Thyroid gland (tissue), 4 donors: Measurements from ENCODE around the gene CILP2. TPM values are rescaled to one million over a fixed set of nuclear protein-coding genes. Genes with fewer than 3 reads are reported as not detected.
A peak's percentile ranks its signal among the peaks of the same experiment; 100 is the strongest.

Source experiments
- DNase-seq, 2 donors: peaks; one replicate each; pipeline ENCODE4 v3.0.0-alpha.2; 2019
- H3K27ac ChIP-seq, 3 donors: fragments of 200-600 bp; sonication (generic); 1 replicate in 2 of 3; 2 replicates in 1 of 3; pipeline ENCODE4 v1.5.1; 2016 to 2019; ENCODE audit warnings: mild to moderate bottlenecking in 1 of 3, moderate library complexity in 1 of 3
- H3K27me3 ChIP-seq: fragments of 200-600 bp; sonication (generic); one replicate; pipeline ENCODE4 v1.5.1; 2019
- H3K36me3 ChIP-seq, 2 donors: fragments of 200-600 bp; sonication (generic); one replicate each; pipeline ENCODE4 v1.5.1; 2016 to 2019
- H3K4me1 ChIP-seq, 2 donors: fragments of 200-600 bp; sonication (generic); one replicate each; pipeline ENCODE4 v1.5.1; 2017 to 2019
- H3K4me3 ChIP-seq, 3 donors: fragments of 200-600 bp; sonication (generic); replicated peaks in 1 of 3; 1 replicate in 2 of 3; 2 replicates in 1 of 3; pipeline ENCODE4 v1.5.1; 2016; ENCODE audit warnings: mild to moderate bottlenecking in 1 of 3
- H3K9me3 ChIP-seq: fragments of 200-600 bp; sonication (generic); one replicate; pipeline ENCODE4 v1.5.1; 2017
- POLR2A ChIP-seq, 2 donors: fragments of 450-650 bp; IDR thresholded peaks; one replicate each; pipeline ENCODE4 v1.6.1; 2017; ENCODE audit warnings: antibody characterized with exemption in 2 of 2, mild to moderate bottlenecking in 2 of 2, moderate library complexity in 1 of 2
- WGBS, 2 donors: methylation state at CpG; one replicate each; pipeline ENCODE4 v1.1.5; 2017; 5-methylcytosine and 5-hydroxymethylcytosine counted together
- intact Hi-C: fragments of 100-400 bp; cut with DNase I; formaldehyde crosslinking; loops from one replicate; pipeline ENCODE4 v1.15.1; 2023
- total RNA-seq, 4 donors: library from RNA; depleted of rRNA; stranded (reverse); fragments of >200 nt; gene quantifications; one replicate each; pipeline ENCODE4 v1.2.3, GENCODE V29; 2016
- TF ChIP-seq, protein P1 (sequence below), 6 experiments: fragments of 200-600 bp in 3 of 6; fragments of 450-650 bp in 3 of 6; sonication (generic) in 3 of 6; IDR thresholded peaks; one replicate each; pipeline ENCODE4 v1.5.1; 2016 to 2019; ENCODE audit warnings: antibody characterized with exemption in 6 of 6, mild to moderate bottlenecking in 2 of 6, inconsistent platforms in 1 of 6, moderate library complexity in 1 of 6

CILP2 gene
- total RNA-seq, 4 donors from 2014 or later: 0.63 to 4.2 (median 2.4) TPM

DNA sequence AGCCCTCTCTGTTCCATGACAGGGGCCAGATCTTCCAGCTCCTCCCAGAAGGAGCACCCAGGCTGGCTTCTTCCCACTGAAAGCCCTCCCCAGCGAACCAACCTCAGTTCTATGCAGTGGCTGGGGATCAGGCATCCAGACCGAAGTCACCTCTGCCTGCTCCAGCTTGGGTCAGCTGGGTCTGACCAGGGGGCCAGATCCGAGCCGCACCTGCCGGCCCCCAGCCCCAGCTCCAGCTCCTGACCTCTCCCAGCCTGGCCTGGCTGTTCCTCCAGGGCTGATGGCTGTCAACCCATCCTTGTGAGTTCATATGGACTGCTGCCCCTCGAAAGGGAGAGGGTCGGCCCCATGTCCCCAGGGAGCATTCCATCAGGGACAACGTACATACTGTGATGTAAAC is 30.7 kb upstream of the CILP2 start:
- Histone ChIP-seq H3K9me3 (no peaks in the 10 kb centered on the region), H3K27me3 (no peaks in the 10 kb centered on the region), H3K36me3 (peaks cover 18 to 29% of the 10 kb centered on the region in 2 donors), H3K4me1 (peaks cover 4 to 13% of the 10 kb centered on the region in 2 donors), H3K27ac (no peak overlapping the region), H3K4me3 (no peak overlapping the region)
- no peak for DNase-seq
- TF ChIP-seq POLR2A (IDR thresholded peaks at IDR 0.05): no peak
- TF ChIP-seq, protein P1, sequence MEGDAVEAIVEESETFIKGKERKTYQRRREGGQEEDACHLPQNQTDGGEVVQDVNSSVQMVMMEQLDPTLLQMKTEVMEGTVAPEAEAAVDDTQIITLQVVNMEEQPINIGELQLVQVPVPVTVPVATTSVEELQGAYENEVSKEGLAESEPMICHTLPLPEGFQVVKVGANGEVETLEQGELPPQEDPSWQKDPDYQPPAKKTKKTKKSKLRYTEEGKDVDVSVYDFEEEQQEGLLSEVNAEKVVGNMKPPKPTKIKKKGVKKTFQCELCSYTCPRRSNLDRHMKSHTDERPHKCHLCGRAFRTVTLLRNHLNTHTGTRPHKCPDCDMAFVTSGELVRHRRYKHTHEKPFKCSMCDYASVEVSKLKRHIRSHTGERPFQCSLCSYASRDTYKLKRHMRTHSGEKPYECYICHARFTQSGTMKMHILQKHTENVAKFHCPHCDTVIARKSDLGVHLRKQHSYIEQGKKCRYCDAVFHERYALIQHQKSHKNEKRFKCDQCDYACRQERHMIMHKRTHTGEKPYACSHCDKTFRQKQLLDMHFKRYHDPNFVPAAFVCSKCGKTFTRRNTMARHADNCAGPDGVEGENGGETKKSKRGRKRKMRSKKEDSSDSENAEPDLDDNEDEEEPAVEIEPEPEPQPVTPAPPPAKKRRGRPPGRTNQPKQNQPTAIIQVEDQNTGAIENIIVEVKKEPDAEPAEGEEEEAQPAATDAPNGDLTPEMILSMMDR (IDR thresholded peaks at IDR 0.05): no peak
- intact Hi-C loops: no loop called here
- WGBS, 2 donors: 84 to 91% methylated on average over 7 to 8 of the region's 8 CpGs

DNA sequence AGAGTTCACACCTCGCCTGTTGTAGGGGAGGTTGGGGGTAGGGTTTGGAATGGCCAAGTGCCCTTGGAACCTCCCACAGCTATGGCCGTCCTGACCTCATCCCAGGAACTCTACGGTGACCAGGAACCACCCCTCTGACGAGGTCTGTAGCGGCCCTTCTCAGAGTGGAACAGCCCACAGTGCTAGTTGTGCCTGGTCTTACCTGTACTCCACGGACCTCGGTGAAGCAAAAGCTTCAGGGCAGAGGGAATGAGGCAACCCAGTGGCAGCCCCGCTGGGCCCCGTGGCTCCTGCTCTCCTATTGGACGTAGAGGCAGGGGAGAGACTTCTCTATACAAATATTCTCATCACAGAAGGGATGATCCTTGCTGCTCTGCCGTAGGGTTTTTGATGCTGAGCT is 29.8 kb upstream of the CILP2 start:
- Histone ChIP-seq H3K4me3 (no peak overlapping the region), H3K27ac (no peak overlapping the region), H3K36me3 (peaks cover 14 to 23% of the 10 kb centered on the region in 2 donors), H3K27me3 (no peaks in the 10 kb centered on the region), H3K9me3 (no peaks in the 10 kb centered on the region), H3K4me1 (peaks cover 0 to 7% of the 10 kb centered on the region in 2 donors)
- TF ChIP-seq, protein P1 (IDR thresholded peaks at IDR 0.05): no peak
- no peak for TF ChIP-seq POLR2A (IDR thresholded peaks at IDR 0.05)
- 79 to 86% methylated on average over 7 to 11 of the region's 11 CpGs for WGBS, 2 donors
- DNase-seq: no peak
- intact Hi-C loops: no loop called here

- WGBS, 2 donors: 26 to 49% methylated on average over 6 of the region's 6 CpGs
- intact Hi-C loops: no loop called here
- peaks cover 9% of the 10 kb centered on the region in 2 donors for H3K36me3 ChIP-seq
- no peak overlapping the region for H3K27ac ChIP-seq
- no peaks in the 10 kb centered on the region for H3K27me3 ChIP-seq
- H3K9me3 ChIP-seq: no peaks in the 10 kb centered on the region
- DNase-seq: no peak
- H3K4me1 ChIP-seq: peaks cover 0 to 9% of the 10 kb centered on the region in 2 donors
- no peak for TF ChIP-seq POLR2A (IDR thresholded peaks at IDR 0.05)
- TF ChIP-seq, protein P1 (IDR thresholded peaks at IDR 0.05): no peak
- no peak overlapping the region for H3K4me3 ChIP-seq
Observed at GRCh38 chr19:19510432-19510831, 27.6 kb upstream of the CILP2 start.

DNA sequence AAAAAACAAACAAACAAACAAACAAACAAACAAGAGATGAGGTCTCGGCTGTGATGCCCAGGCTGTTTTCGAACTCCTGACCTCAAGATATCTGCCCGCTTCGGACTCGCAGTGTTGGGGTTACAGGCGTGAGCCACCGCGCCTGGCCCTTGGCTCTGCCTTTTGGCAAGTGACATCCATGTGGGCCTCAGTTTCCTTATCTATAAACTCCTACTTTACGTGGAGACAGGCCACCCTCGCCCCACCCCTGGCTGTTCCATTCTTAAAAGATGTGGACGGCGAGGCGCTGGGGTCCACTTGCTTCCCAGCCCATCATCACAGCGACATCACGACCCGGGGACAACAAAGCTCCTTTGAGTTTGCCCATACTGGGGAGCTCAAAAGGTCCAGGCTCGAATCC is 24.4 kb upstream of the CILP2 start:
- Histone ChIP-seq H3K36me3 (no peaks in the 10 kb centered on the region), H3K9me3 (no peaks in the 10 kb centered on the region), H3K27me3 (no peaks in the 10 kb centered on the region), H3K4me1 (peaks cover 15 to 25% of the 10 kb centered on the region in 2 donors), H3K4me3 (no peak overlapping the region), H3K27ac (no peak overlapping the region)
- TF ChIP-seq POLR2A (IDR thresholded peaks at IDR 0.05): no peak
- TF ChIP-seq, protein P1 (IDR thresholded peaks at IDR 0.05): no peak
- intact Hi-C loops: no loop called here
- WGBS, 2 donors: 83 to 85% methylated on average over 17 of the region's 17 CpGs
- no peak for DNase-seq

GRCh38 chr19:19514215-19514657 is 23.8 kb upstream of the CILP2 start:
- DNase-seq: peak; percentile 76
- no peak overlapping the region for H3K4me3 ChIP-seq
- WGBS, 2 donors: 40 to 42% methylated on average over 16 to 40 of the region's 46 CpGs
- TF ChIP-seq POLR2A (IDR thresholded peaks at IDR 0.05): no peak
- TF ChIP-seq, protein P1 (IDR thresholded peaks at IDR 0.05): no peak
- H3K4me1 ChIP-seq: peaks cover 15 to 25% of the 10 kb centered on the region in 2 donors
- intact Hi-C loops: no loop called here
- no peaks in the 10 kb centered on the region for H3K27me3 ChIP-seq
- H3K36me3 ChIP-seq: no peaks in the 10 kb centered on the region
- H3K27ac ChIP-seq: no peak overlapping the region
- H3K9me3 ChIP-seq: no peaks in the 10 kb centered on the region
